ENCODE results near the gene HCN1.

GRCh38 chr5:45691656-45692055 lies 4.5 kb downstream of the HCN1 start:
- TF ChIP-seq CTCF (conservative IDR thresholded peaks at IDR 0.05; ENCODE audit: low read depth, low read length) (no peak), RFX5 (IDR thresholded peaks at IDR 0.05; ENCODE audit: low read depth, low read length) (no peak), POLR2A (IDR thresholded peaks at IDR 0.05; ENCODE audit: low read depth, low read length) (no peak), SMC3 (IDR thresholded peaks at IDR 0.05; ENCODE audit: low read depth, low read length) (no peak), MAZ (IDR thresholded peaks at IDR 0.05; ENCODE audit: borderline replicate concordance, low read depth, low read length) (no peak), CEBPB (IDR thresholded peaks at IDR 0.05; ENCODE audit: low read depth, low read length) (no peak), CHD1 (IDR thresholded peaks at IDR 0.05; ENCODE audit: low read depth, low read length) (no peak), MXI1 (IDR thresholded peaks at IDR 0.05; ENCODE audit: borderline replicate concordance, low read depth, low read length) (no peak), RAD21 (IDR thresholded peaks at IDR 0.05; ENCODE audit: low read length) (no peak), ELK1 (IDR thresholded peaks at IDR 0.05; ENCODE audit: borderline replicate concordance, low read depth, low read length) (no peak), USF2 (IDR thresholded peaks at IDR 0.05; ENCODE audit: low read depth, low read length) (no peak), MAFK (IDR thresholded peaks at IDR 0.05; ENCODE audit: low read depth, low read length) (no peak), BHLHE40 (IDR thresholded peaks at IDR 0.05; ENCODE audit: low read depth, low read length) (no peak), NFE2L2 (IDR thresholded peaks at IDR 0.05; ENCODE audit: low read depth, low read length) (no peak)

All from IMR-90 (cell line).